ENCODE results near the gene ASB18. TPM values are rescaled to one million over a fixed set of nuclear protein-coding genes. Genes with fewer than 3 reads are reported as not detected.

ASB18 gene
- total RNA-seq, 1 donor from 2014 or later = not detected

DNA sequence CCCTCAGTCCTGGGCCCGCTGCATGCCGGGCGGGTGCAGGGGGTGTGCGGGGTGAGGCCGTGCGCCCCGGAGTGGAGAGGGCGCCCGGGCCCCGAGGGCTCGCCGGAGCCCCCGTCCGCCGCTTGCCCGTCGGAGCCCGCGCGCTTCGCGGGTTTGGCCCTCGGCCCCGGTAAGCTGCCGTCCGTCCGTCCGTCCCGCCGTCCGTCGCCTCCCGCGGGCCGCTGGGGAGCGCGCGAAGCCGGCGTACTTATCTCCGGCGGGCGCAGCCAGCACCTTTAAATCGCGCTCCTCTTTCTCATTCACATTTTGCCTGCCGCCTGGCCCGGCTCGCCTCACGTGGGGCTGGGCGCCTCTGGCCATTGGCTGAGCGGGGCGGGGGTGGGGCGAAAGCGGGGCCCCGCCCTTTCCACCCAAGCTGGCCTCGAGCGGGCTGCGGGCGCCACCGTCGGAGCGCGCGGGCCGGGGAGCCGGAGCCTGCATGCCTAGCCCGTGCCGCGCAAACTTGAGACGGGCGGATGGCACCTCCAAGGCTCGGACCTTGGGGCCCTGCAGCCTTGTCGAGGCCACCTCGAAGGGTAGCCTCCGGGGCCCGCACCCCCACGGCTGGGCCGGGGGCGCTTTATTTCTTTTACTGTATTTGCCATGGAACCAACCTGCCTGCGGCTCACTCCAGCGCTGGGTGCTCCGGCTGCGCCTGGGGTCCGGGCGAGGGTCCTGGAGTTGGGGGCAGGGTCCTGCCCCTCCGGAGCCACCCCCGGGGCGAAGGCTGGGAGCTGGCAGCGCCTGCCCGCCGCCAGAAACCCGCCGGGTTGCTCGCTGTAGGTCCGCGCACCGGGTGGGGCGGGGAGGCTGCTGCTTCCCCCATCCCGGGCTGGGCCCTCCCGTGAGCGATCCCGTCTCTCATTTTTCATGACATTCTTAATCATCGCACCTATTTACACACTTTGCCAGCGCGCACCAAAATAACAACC lies 95.8 kb downstream of the ASB18 start, which contains the start of gene GBX2:
GBX2 (minus strand) TSS at position 277 of the 971 bp plus-strand sequence. CDS start 415 bp downstream, outside the sequence.
- peak within 1 kb of the TSS; percentile 77 for H3K4me3 Mint-ChIP-seq (ENCODE audit: unreplicated experiment)
- H3K27me3 Mint-ChIP-seq (ENCODE audit: unreplicated experiment) = peaks cover 23% of the 10 kb centered on the region
- H3K4me1 Mint-ChIP-seq (ENCODE audit: low read depth, unreplicated experiment) = peaks cover 34% of the 10 kb centered on the region

DNA sequence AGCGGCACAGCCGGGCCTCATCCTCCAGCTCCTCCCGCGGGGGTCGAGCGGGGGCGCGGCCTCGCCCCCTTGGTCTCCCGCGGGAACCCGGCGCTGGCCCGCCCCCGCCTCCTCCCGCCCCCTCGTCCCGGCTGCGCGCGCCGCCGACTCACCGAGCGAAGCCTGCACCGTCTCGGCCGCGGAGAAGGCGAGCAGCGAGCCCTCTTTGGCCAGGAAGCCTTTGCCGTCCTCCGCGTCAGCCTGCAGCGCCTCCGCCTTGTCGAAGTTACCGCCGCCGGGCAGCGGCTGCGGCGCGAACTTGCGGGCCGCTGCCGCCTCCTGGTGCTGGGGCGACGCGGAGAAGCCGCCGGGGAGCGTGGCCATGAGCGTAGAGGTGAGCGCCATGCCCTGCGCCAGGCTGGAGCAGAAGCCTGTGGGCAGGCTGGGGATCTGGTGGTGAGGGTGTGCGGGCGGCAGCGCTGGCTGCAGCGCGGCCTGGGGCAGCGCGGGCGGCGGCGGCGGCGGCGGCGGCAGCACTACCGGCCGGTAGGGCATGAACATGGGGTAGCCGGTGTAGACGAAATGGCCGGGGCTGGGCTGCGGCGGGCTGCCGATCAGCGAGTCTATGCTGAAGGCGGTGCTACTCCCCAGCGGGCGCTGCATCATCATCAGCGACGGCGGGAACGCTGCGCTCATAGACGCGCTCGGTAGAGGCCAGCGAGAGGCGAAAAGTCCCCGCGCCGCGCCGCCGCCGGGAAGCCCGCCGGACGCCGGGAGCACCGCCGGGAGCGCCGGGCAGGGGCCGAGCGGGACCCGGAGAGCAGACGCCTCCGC lies 96.7 kb downstream of the ASB18 start:
- Mint-ChIP-seq H3K4me1 (ENCODE audit: low read depth, unreplicated experiment) (peaks cover 36% of the 10 kb centered on the region), H3K9me3 (ENCODE audit: unreplicated experiment) (peaks cover 8% of the 10 kb centered on the region), H3K27ac (ENCODE audit: unreplicated experiment) (no peak overlapping the region), H3K36me3 (ENCODE audit: unreplicated experiment) (no peaks in the 10 kb centered on the region), H3K27me3 (ENCODE audit: unreplicated experiment) (peaks cover 23% of the 10 kb centered on the region), H3K4me3 (ENCODE audit: unreplicated experiment) (no peak overlapping the region)
- peak; percentile 73 for DNase-seq
- TF ChIP-seq, protein P1, sequence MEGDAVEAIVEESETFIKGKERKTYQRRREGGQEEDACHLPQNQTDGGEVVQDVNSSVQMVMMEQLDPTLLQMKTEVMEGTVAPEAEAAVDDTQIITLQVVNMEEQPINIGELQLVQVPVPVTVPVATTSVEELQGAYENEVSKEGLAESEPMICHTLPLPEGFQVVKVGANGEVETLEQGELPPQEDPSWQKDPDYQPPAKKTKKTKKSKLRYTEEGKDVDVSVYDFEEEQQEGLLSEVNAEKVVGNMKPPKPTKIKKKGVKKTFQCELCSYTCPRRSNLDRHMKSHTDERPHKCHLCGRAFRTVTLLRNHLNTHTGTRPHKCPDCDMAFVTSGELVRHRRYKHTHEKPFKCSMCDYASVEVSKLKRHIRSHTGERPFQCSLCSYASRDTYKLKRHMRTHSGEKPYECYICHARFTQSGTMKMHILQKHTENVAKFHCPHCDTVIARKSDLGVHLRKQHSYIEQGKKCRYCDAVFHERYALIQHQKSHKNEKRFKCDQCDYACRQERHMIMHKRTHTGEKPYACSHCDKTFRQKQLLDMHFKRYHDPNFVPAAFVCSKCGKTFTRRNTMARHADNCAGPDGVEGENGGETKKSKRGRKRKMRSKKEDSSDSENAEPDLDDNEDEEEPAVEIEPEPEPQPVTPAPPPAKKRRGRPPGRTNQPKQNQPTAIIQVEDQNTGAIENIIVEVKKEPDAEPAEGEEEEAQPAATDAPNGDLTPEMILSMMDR (IDR thresholded peaks at IDR 0.05; ENCODE audit: partially characterized antibody, unreplicated experiment) = peak; percentile 13

More for the DNA sequence above, 95.8 kb downstream of the ASB18 start, which contains the start of gene GBX2:
- H3K27ac Mint-ChIP-seq (ENCODE audit: unreplicated experiment) = no peak within 1 kb of the TSS
- H3K36me3 Mint-ChIP-seq (ENCODE audit: unreplicated experiment) = no peaks in the 10 kb centered on the region
- TF ChIP-seq, protein P1 (IDR thresholded peaks at IDR 0.05; ENCODE audit: partially characterized antibody, unreplicated experiment) = no peak
- peaks cover 8% of the 10 kb centered on the region for H3K9me3 Mint-ChIP-seq (ENCODE audit: unreplicated experiment)
- peak; percentile 87 for DNase-seq

DNA sequence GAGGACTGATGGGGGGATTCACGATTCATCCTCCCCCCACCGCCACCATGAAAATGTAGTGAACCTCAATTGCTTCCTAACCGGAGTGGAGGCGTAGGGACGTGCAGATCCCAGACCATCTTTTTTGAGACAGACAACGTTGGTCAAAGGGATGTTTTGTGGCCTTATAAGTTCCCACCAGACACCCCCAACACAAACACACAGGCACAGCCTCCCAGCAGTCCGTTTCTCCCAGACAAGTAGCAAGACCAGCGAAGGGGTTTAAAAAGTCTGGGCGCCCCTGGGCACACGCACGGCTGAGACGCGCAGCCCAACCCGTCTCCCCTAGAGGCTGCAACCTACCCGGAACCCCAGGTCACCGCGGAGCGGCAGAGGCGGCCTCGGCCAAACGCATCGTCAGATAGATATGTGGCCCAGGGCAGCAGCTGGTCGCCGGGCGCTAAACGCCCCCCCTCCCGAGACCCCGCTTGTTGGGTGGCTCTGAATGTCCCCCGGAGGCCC lies 97.4 kb downstream of the ASB18 start:
- Mint-ChIP-seq H3K4me1 (ENCODE audit: low read depth, unreplicated experiment) (peaks cover 33% of the 10 kb centered on the region), H3K27ac (ENCODE audit: unreplicated experiment) (no peak overlapping the region), H3K27me3 (ENCODE audit: unreplicated experiment) (peaks cover 25% of the 10 kb centered on the region), H3K9me3 (ENCODE audit: unreplicated experiment) (peaks cover 8% of the 10 kb centered on the region), H3K4me3 (ENCODE audit: unreplicated experiment) (peak overlapping the region; percentile 84), H3K36me3 (ENCODE audit: unreplicated experiment) (no peaks in the 10 kb centered on the region)
- TF ChIP-seq, protein P1 (IDR thresholded peaks at IDR 0.05; ENCODE audit: partially characterized antibody, unreplicated experiment) = no peak
- peak; percentile 45 for DNase-seq

DNA sequence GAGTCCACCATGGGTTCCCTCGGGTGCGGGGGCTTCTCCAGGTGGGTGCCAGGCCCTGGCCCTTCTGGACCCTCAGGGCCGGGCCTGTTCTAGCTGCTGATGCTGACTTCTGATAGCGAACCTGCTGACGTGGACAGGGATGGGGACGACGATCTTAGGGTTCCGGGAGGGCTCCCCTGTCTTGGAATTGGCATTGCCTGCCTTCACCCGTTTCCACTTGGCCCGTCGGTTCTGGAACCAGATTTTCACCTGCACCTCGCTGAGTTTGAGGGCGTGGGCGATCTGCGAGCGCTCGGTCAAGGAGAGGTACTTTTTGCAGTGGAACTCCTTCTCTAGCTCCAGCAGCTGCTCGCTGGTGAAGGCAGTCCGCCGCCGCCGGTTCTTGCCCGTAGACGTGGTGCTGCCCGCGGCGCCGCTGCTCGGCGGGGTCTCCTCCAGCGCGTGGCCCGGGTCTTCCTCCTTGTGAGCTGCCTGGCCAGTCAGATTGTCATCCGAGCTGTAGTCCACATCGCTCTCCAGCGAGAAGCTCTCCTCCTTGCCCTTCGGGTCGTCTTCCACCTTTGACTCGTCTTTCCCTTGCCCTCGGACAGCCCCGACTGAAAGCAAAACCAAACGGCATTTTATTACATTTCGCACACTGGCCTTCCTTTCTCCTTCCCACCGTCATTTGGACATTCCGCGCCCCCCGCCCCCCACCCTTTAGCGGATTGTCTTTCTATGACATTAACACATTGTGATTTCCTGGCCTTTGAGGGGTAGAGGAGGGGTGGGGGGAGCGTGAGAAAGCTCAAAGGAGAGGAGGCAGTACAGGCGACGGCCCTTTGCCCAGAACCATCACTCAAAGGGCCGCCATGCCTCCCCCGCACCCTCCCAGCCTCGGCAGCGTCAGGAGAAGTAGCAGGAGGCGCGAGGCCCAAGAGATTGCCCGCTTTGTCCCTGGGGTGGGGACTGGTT lies 98.1 kb downstream of the ASB18 start:
- H3K4me1 Mint-ChIP-seq (ENCODE audit: low read depth, unreplicated experiment) = peaks cover 36% of the 10 kb centered on the region
- TF ChIP-seq, protein P1 (IDR thresholded peaks at IDR 0.05; ENCODE audit: partially characterized antibody, unreplicated experiment) = no peak
- peak; percentile 50 for DNase-seq
- H3K36me3 Mint-ChIP-seq (ENCODE audit: unreplicated experiment) = no peaks in the 10 kb centered on the region
- H3K4me3 Mint-ChIP-seq (ENCODE audit: unreplicated experiment) = peak overlapping the region; percentile 84
- peaks cover 8% of the 10 kb centered on the region for H3K9me3 Mint-ChIP-seq (ENCODE audit: unreplicated experiment)
- no peak overlapping the region for H3K27ac Mint-ChIP-seq (ENCODE audit: unreplicated experiment)
- peaks cover 24% of the 10 kb centered on the region for H3K27me3 Mint-ChIP-seq (ENCODE audit: unreplicated experiment)

Measured in glutamatergic neuron (in vitro differentiated cells).